Hepatic stellate cell (primary cell): ENCODE measurements around the gene ANKLE1.

Experiments
- DNase-seq: peaks from one replicate; pipeline ENCODE4 v3.0.0; 2011; ENCODE audit warnings: low spot score

ANKLE1 gene

GRCh38 chr19:17307876-17308377 is 26.2 kb downstream of the ANKLE1 start:
- DNase-seq = no peak

DNA sequence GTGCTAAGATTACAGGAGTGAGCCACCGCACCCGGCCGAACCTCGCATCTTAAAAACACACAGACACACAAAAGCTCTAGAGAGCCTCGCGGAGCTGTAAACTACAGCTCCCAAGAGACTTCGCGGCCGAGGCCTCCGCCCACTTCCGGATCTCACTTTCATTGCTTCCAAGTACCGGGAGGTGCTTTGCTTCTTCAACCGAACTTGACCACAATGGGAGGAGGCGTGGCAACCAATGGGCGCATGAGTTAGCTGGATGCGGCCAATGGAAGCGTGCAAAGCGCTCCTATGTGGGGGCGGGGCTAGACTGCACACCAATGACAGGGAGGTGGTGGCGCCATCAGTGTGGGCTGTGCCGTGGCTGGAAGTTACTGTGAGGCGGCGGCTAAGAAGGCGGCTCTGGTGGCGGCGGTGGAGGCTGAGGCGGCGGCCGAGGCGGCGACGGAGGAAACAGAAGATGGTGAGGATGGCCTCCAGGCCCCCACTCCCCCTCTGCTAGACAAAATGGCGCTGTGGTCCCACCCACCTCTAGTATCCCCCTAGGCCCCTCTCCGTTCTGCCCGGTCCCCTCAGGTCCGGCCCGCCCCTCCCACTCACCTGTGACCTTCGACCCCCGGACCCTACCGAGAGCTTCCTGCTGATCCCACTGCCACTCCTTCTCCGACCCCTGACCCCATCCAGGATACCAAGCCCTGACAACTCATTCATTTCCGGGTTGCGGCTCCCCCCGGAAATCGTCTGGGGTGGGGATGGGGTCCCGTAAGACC is 27.7 kb downstream of the ANKLE1 start, which contains the start of gene DDA1:
Gene DDA1, plus strand, starts transcription at position 366 of the 767 bp plus-strand sequence. Its CDS starts 92 bp downstream, at position 458.
- peak; percentile 100 for DNase-seq

- DNase-seq = peak; percentile 32
Measured at GRCh38 chr19:17309965-17310461, 28.3 kb downstream of the ANKLE1 start.

GRCh38 chr19:17311455-17312188 is 29.9 kb downstream of the ANKLE1 start:
- DNase-seq = peak; percentile 91

- no peak for DNase-seq
Measured at GRCh38 chr19:17312189-17313113, 30.8 kb downstream of the ANKLE1 start.

GRCh38 chr19:17314007-17314593 is 32.4 kb downstream of the ANKLE1 start:
- no peak for DNase-seq

GRCh38 chr19:17318966-17319365 is 37.3 kb downstream of the ANKLE1 start:
- no peak for DNase-seq

GRCh38 chr19:17319473-17320238 is 38.0 kb downstream of the ANKLE1 start:
- no peak for DNase-seq

DNA sequence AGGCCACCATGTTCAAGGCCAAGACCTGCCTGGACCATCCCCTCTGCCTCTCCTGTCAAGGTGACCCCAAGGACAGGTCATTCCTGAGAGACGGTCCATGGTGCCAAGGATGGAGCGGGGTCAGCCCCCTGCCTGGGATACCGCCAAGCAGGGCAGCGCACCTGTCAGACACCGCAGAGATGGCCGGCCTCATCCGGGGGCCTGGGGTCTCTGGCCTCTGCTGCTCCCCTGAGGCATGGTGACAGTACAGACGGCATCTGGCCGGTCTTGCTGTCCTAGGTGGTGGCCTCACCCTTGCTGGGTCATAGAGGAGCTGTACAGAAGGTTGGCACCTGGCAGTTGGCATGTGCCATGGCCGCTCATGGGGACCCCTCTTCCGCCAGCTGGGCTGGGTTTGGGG is 38.7 kb downstream of the ANKLE1 start:
- no peak for DNase-seq

- no peak for DNase-seq
Measured at GRCh38 chr19:17321655-17322489, 40.2 kb downstream of the ANKLE1 start.

DNA sequence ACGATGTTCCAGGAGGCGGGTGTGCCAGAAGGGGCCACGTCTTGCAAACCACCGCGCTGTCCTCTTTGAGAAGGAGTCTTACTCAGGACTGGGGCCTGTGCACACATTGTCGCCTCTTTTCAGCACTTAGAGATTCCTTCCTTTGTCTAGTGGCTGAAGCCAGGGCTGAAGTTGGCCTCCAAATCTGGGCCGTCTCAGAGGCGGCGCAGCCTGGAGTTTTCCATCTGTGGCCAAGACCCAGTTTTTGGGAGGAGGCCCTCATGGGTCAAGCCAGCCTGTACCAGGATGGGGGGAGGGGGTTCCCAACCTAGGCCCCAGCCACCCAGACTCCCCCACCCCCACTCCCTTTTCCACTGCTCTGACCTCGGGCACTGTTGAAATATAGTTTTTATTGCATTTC is 41.2 kb downstream of the ANKLE1 start:
- no peak for DNase-seq

- no peak for DNase-seq
Measured at GRCh38 chr19:17323300-17323963, 41.7 kb downstream of the ANKLE1 start.

GRCh38 chr19:17323964-17324332 is 42.2 kb downstream of the ANKLE1 start:
- no peak for DNase-seq

DNA sequence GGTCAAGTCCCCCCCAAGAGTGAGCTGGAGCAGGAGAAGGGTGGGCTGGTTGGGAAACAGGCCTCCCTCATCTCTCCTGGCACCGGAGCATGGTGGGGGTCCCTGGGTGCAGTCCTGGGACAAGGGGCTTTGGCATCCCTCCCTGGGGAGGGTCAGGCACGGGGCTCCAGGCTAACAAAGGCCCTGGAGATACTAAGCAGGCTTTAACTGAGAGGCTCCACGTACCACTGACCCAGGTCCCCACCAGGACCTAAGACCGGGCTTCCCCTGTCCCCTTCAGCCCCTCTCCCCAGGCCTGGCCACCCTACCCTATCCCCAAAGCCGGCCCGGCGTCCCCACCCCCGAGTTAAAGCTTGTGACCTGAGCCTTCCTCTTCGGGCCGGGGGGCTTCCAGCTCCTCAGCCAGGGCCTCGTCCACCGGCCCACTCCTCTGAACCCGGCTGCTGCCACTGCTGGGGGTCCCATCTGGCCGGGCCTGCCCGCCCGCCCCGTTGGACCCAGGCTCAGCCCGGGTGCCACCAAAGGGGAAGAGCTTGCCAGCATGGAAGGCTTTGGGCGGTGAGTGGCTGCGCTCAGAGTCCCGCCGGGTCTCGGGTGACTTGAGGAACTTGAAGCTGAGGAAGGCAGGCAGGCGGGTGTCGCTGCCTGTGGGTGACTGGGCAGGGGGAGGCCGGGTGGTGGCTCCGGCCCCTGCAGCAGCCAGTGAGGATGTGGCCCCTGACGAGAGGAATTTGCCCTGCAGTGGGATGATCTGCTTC is 42.8 kb downstream of the ANKLE1 start:
- DNase-seq = no peak

- DNase-seq = no peak
Measured at GRCh38 chr19:17325133-17325532, 43.4 kb downstream of the ANKLE1 start.

GRCh38 chr19:17325881-17326594 is 44.3 kb downstream of the ANKLE1 start:
- peak; percentile 78 for DNase-seq

DNA sequence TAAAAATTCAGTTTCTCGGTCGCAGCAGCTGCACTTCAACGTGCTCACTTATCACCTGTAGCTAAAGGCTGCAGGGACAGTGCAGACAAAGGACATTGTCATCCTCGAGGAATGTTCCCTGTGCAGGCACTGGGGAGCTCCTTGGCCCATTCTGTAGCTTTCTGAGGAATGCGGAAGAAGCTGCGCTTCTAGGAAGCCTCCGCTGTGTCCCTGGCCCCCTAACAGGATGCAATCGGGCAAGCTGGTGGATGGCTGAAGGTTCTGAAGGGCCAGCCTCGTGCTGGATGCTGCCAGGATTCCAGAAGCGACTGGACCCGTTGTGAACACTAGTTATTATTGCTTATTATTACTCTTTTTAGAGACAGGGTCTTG is 44.9 kb downstream of the ANKLE1 start:
- no peak for DNase-seq
